Central memory CD8-positive, alpha-beta T cell (primary cell): ENCODE measurements around the gene PURB.
A peak's percentile ranks its signal among the peaks of the same experiment; 100 is the strongest.
"Not testable (repeated sequence)": the region's sequence is repeated elsewhere in the genome, so short reads cannot be mapped to it uniquely, and the experiment has no call there.

Source experiments
- ATAC-seq: fragments of 150-1000 bp; cut with Tn5 transposase; replicated peaks from 2 replicates; pipeline ENCODE4 v1.10.0; 2022; ENCODE audit warnings: mild to moderate bottlenecking, moderate FRiP score, moderate number of reproducible peaks; ENCODE audit not compliant: poor library complexity, severe bottlenecking; ENCODE audit errors: extremely low read depth
- DNase-seq, 2 donors: peaks; one replicate each; pipeline ENCODE4 v3.0.0; 2021; ENCODE audit warnings: low spot score in 2 of 2
- H3K27ac Mint-ChIP-seq: one replicate; pipeline ENCODE4 v1.8.0; 2022; ENCODE audit warnings: low read depth, mild to moderate bottlenecking, moderate library complexity, mixed read lengths
- H3K27me3 Mint-ChIP-seq: one replicate; pipeline ENCODE4 v1.8.0; 2022; ENCODE audit warnings: mixed read lengths
- H3K36me3 Mint-ChIP-seq: one replicate; pipeline ENCODE4 v1.8.0; 2022; ENCODE audit warnings: mild to moderate bottlenecking, moderate library complexity, mixed read lengths; ENCODE audit not compliant: insufficient read depth
- H3K4me1 Mint-ChIP-seq: one replicate; pipeline ENCODE4 v1.8.0; 2022; ENCODE audit warnings: mixed read lengths
- H3K4me3 Mint-ChIP-seq: one replicate; pipeline ENCODE4 v1.8.0; 2022; ENCODE audit warnings: mild to moderate bottlenecking, moderate library complexity, mixed read lengths
- H3K9me3 Mint-ChIP-seq: one replicate; pipeline ENCODE4 v1.8.0; 2022; ENCODE audit warnings: mixed read lengths

The PURB gene

GRCh38 chr7:44846390-44846789 is 38.9 kb downstream of the PURB start:
- ATAC-seq, H3K9me3 Mint-ChIP-seq, DNase-seq, H3K27me3 Mint-ChIP-seq: not testable (repeated sequence)
- peaks cover 46% of the 10 kb centered on the region for H3K36me3 Mint-ChIP-seq
- peaks cover 40% of the 10 kb centered on the region for H3K4me1 Mint-ChIP-seq
- H3K4me3 Mint-ChIP-seq: peak overlapping the region; percentile 83
- H3K27ac Mint-ChIP-seq: peak overlapping the region; percentile 95

DNA sequence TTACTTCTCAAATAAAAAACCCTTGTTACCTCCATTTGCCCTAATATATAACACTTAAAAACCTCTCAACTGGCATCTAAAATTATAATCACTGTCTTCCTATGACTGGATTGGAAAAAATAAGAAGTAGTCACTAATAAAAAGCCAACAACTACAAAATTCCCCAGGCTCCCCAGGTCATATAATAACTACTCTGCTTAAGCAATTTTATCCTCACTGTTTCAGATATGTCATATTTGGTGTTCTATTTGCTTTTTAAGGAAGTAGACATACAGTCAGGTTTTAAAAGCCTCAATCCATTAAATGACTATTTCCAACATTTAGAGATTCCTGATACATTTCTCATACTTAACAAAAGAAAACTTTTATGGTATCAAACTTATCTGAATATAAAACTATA is 39.9 kb downstream of the PURB start:
- no peaks in the 10 kb centered on the region for H3K9me3 Mint-ChIP-seq
- ATAC-seq (no peak), DNase-seq (no peak)
- H3K27me3 Mint-ChIP-seq: no peaks in the 10 kb centered on the region
- peaks cover 56% of the 10 kb centered on the region for H3K36me3 Mint-ChIP-seq
- peaks cover 40% of the 10 kb centered on the region for H3K4me1 Mint-ChIP-seq
- peak overlapping the region; percentile 95 for H3K27ac Mint-ChIP-seq
- peak overlapping the region; percentile 83 for H3K4me3 Mint-ChIP-seq

GRCh38 chr7:44843440-44843839 is 41.9 kb downstream of the PURB start:
- not testable (repeated sequence) for H3K4me3 Mint-ChIP-seq, H3K9me3 Mint-ChIP-seq, DNase-seq, H3K27me3 Mint-ChIP-seq, ATAC-seq, H3K27ac Mint-ChIP-seq
- H3K36me3 Mint-ChIP-seq: peaks cover 67% of the 10 kb centered on the region
- peaks cover 40% of the 10 kb centered on the region for H3K4me1 Mint-ChIP-seq

- not testable (repeated sequence) for H3K27ac Mint-ChIP-seq, H3K4me3 Mint-ChIP-seq, H3K27me3 Mint-ChIP-seq, DNase-seq, ATAC-seq, H3K9me3 Mint-ChIP-seq
- H3K36me3 Mint-ChIP-seq: peaks cover 66% of the 10 kb centered on the region
- peaks cover 40% of the 10 kb centered on the region for H3K4me1 Mint-ChIP-seq
Observed at GRCh38 chr7:44842675-44843074, 42.7 kb downstream of the PURB start.

- no peak for DNase-seq
- Mint-ChIP-seq H3K27ac (no peak overlapping the region), H3K36me3 (peaks cover 72% of the 10 kb centered on the region)
Observed at GRCh38 chr7:44838751-44839150, 46.6 kb downstream of the PURB start.

GRCh38 chr7:44827567-44827966 is 57.8 kb downstream of the PURB start:
- no peaks in the 10 kb centered on the region for H3K27me3 Mint-ChIP-seq
- H3K36me3 Mint-ChIP-seq: peaks cover 60% of the 10 kb centered on the region
- no peak overlapping the region for H3K4me3 Mint-ChIP-seq
- no peak for ATAC-seq
- H3K27ac Mint-ChIP-seq: no peak overlapping the region
- H3K9me3 Mint-ChIP-seq: no peaks in the 10 kb centered on the region
- DNase-seq: no peak
- peaks cover 13% of the 10 kb centered on the region for H3K4me1 Mint-ChIP-seq

More at GRCh38 chr7:44838751-44839150, 46.6 kb downstream of the PURB start:
- Mint-ChIP-seq H3K9me3 (no peaks in the 10 kb centered on the region), H3K27me3 (no peaks in the 10 kb centered on the region), H3K4me3 (no peak overlapping the region), H3K4me1 (peaks cover 14% of the 10 kb centered on the region)
- ATAC-seq: no peak
